ENCODE data around the gene ATP6V0D1.
A peak's percentile ranks its signal among the peaks of the same experiment; 100 is the strongest.

The ATP6V0D1 gene

GRCh38 chr16:67393788-67394154 is 87.2 kb downstream of the ATP6V0D1 start:
- DNase-seq (ENCODE audit: low read depth in 2 of 2), result no peak

DNA sequence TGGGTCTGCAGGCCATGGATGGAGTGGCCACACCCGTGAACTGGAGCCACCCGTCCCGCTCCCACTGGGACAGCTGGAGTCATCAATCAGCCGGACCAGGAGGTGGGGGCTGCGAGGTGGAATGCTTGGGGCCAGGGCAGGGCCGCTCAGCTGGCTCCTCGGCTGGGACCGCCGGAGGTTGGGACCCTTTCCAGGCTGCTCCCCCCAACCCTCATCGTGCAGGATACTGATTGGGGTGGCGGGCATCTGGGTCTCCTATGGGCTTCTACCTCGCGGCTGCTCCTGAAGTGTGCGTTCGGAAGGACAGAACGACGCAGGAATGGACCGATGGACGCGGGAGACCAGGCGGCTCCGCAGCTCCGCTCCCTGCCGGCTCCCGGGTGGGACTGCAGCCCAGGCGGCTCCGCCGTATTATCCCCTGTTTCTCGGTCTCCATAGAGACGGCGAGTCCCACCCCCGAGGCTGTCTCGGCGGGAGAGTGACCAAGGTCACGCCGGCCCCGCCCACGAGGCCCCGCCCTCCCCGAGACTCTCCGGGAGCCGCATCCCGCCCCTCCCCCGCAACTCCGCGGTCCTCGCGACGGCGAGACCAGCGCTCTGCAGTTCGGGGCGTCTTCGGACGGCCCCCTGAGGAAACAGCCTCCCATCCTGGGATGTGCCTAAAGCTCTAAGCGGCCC is 87.7 kb downstream of the ATP6V0D1 start, which contains the start of gene TPPP3:
Gene TPPP3, minus strand, starts transcription at position 388 of the 677 bp plus-strand sequence. CDS start 2,387 bp downstream, outside the sequence.
- peak; percentile 24 to 30 for DNase-seq (ENCODE audit: low read depth in 2 of 2)

DNA sequence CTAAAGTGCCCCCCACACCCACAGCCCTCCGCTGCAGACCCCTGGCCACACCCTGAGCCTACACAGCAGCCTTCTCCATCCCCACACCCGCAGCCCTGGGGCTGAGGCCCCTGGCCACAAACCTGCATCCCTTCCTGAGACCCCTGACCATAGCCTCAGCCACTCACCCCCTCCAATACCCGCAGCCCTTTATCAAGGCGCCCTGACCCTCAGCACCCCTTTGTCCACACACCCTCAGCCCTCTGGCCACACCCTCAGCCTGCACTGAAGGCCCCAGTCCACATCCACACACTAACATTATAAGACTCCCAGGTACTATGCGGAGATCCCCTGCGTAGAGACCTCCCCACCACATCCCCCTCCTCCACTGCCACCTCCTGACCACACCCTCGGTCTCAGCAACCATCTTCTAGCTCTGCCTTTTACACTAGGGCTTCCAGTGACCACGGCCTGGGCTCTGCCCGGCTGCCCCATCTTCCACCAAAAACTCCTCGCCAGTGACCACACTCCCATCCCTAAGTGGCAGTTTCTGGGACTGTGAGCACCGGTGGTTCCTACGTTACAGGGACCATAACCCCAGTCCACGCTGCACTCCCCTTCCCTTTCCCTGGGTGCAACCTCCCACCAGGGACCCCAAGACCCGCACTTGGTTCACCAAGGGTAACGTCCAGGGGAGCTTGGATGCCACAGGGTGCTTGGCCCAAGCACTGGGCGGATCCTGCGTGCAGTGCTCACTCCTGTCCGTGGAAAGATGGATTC is 88.5 kb downstream of the ATP6V0D1 start:
- no peak for DNase-seq (ENCODE audit: low read depth in 2 of 2)

DNA sequence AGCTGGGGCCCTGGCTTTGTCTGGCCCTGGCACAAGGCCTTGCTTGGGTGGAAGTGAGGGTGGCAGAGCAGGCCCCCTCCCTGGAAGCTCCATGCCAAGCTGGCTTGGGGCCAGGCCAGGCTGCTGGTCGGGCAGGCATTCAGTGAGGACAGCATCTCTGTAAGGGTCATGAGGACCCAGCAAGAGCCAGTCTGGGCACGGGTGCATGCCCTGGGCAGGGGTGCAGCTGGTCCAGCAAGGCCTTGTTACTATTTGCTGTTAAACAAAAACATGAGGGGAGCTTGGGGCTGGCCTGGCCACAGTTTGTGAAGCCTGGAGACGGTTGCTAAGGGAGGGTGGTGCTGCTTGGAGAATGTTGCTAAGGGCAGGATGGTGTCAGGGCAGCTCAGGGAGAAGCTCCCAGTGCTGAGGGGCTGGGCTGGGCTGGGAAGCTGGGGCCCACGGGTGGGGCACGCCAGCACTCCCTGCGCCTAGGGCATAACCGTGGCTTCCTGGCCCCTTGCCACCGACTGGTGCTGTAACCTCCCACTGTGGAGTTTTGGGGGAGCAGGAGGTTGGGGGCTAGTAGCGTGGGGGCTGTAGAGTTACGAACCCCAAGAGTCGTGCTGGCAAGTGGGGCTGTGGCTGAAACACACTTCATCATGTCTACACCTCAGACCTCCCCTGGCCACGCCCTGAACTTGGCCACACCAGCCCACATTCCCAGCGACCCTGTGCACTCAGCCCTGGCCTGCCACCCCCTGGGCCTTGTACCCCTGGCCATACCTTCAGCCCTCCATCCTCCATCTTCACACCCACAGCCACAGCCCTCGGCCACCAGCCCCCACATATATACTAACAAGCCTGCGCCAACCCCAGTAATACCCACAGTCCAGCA is 89.3 kb downstream of the ATP6V0D1 start:
- no peak for DNase-seq (ENCODE audit: low read depth in 2 of 2)

DNA sequence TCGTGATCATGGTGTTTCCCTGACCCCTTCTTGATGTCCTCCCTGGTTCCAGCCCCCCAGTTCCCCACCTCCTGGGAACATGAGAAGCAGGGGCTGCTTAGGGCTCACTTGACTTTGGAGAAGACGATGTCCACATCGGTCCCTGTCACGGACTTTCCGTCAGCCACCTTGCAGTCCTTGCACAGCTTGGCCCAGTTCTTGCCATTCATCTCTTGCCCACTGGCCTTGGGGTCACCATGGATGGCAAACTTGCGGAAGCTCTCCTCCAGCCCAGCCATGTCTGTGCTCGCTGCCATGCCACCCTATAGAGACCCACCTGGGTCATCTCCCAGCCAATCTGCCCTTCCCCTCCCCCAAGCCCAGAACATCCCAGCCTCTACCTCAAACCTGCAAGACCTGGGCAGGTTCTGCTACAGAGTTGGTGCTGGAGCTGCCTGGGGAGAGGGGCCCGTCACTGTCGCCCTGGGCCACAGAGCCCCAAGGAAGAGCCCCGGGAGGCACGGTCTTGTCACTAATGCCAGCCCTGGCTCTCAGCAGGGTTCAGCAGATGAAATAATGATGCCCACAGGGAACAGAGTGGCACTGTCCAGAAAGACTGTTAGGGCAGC is 90.0 kb downstream of the ATP6V0D1 start:
- no peak for DNase-seq (ENCODE audit: low read depth in 2 of 2)

- no peak for DNase-seq (ENCODE audit: low read depth in 2 of 2)
Measured at GRCh38 chr16:67389911-67390815, 90.8 kb downstream of the ATP6V0D1 start.

DNA sequence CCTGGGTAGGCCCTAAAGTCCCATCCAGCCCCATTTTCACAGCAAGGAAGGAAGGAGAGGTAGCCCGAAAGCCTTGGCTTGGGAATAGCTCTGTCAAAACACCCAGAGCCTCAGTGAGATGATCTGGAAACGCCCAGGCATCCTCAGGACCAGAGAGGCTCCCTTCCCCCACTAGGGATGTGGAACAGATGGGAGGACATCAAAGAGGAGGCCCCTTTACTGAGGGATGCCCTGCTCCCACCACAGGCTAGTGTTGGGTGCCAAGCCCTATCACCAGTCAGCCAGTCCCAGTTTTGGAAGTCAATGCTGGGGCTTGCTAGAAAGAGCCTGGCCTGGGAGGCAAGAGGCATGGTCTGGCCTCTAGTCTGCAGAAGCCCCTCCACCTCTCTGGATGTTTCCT is 92.4 kb downstream of the ATP6V0D1 start:
- no peak for DNase-seq (ENCODE audit: low read depth in 2 of 2)

DNA sequence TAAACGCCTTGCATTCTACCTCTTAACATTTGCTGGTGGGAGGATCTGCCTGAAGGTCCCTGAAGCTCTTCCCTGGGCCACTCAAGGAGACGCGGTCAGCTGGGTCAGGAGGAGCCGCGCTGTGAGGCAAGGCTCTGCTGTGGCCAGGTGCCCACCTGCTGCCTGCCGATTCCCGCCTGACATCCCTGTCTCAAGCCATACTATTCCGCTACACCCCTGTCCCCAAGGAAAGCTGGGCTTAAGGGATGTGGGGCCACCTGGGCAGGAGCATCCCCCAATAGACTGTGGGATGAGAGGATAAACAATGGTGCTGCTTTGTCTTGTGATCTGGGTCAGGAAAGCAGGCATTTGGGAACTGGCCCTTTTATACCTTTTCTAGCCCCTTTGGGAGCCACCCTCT is 92.8 kb downstream of the ATP6V0D1 start:
- no peak for DNase-seq (ENCODE audit: low read depth in 2 of 2)

All from fibroblast of skin of left quadriceps (primary cell).